ENCODE measurements around the gene SEMA3C.

Gene SEMA3C

GRCh38 chr7:80883154-80884025 lies 35.5 kb downstream of the SEMA3C start (continued):
- TF ChIP-seq, protein P1, sequence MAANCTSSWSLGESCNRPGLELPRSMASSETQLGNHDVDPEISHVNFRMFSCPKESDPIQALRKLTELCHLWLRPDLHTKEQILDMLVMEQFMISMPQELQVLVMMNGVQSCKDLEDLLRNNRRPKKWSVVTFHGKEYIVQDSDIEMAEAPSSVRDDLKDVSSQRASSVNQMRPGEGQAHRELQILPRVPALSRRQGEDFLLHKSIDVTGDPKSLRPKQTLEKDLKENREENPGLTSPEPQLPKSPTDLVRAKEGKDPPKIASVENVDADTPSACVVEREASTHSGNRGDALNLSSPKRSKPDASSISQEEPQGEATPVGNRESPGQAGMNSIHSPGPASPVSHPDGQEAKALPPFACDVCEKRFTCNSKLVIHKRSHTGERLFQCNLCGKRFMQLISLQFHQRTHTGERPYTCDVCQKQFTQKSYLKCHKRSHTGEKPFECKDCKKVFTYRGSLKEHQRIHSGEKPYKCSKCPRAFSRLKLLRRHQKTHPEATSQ (tag by site-specific recombination; IDR thresholded peaks at IDR 0.05): no peak
- no peak for TF ChIP-seq ZNF510 (tag by site-specific recombination; IDR thresholded peaks at IDR 0.05; ENCODE audit: insufficient replicate concordance)
- TF ChIP-seq FEZF1 (tag by site-specific recombination; IDR thresholded peaks at IDR 0.05): peak; percentile 98
- TF ChIP-seq ZNF423 (tag by site-specific recombination; IDR thresholded peaks at IDR 0.05): no peak
- no peak for TF ChIP-seq ZNF133 (tag by site-specific recombination; IDR thresholded peaks at IDR 0.05)
- peak; percentile 16; the same call in 1 of the 2 replicates for TF ChIP-seq ZNF449 (tag by site-specific recombination; IDR thresholded peaks at IDR 0.05)
- no peak for TF ChIP-seq ZNF23 (tag by site-specific recombination; IDR thresholded peaks at IDR 0.05; ENCODE audit: borderline replicate concordance)
- peak; percentile 58 for TF ChIP-seq ATF2 (tag by site-specific recombination; IDR thresholded peaks at IDR 0.05; ENCODE audit: low read depth)
- no peak for TF ChIP-seq ZNF114 (tag by site-specific recombination; IDR thresholded peaks at IDR 0.05)
- peak; percentile 66 for TF ChIP-seq ZNF341 (tag by site-specific recombination; IDR thresholded peaks at IDR 0.05; ENCODE audit: low read depth)
- TF ChIP-seq MEIS1 (CRISPR knock-in tag; IDR thresholded peaks at IDR 0.05; ENCODE audit: borderline replicate concordance): peak; percentile 71; the same call in 1 of the 2 replicates
- no peak for TF ChIP-seq ZNF19 (tag by site-specific recombination; IDR thresholded peaks at IDR 0.05; ENCODE audit: low read depth)
- TF ChIP-seq, protein P2, sequence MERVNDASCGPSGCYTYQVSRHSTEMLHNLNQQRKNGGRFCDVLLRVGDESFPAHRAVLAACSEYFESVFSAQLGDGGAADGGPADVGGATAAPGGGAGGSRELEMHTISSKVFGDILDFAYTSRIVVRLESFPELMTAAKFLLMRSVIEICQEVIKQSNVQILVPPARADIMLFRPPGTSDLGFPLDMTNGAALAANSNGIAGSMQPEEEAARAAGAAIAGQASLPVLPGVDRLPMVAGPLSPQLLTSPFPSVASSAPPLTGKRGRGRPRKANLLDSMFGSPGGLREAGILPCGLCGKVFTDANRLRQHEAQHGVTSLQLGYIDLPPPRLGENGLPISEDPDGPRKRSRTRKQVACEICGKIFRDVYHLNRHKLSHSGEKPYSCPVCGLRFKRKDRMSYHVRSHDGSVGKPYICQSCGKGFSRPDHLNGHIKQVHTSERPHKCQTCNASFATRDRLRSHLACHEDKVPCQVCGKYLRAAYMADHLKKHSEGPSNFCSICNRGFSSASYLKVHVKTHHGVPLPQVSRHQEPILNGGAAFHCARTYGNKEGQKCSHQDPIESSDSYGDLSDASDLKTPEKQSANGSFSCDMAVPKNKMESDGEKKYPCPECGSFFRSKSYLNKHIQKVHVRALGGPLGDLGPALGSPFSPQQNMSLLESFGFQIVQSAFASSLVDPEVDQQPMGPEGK (tag by site-specific recombination; IDR thresholded peaks at IDR 0.05): no peak; the same call in 1 of the 2 replicates
- no peak for TF ChIP-seq EGR2 (tag by site-specific recombination; IDR thresholded peaks at IDR 0.05; ENCODE audit: low read depth)
- TF ChIP-seq ZBTB48 (tag by site-specific recombination; IDR thresholded peaks at IDR 0.05): no peak
- no peak for TF ChIP-seq ZBTB11 (tag by site-specific recombination; conservative IDR thresholded peaks at IDR 0.05; ENCODE audit: low read depth)
- peak; percentile 98 for TF ChIP-seq ZNF24 (tag by site-specific recombination; IDR thresholded peaks at IDR 0.05)
- TF ChIP-seq ZNF558 (tag by site-specific recombination; IDR thresholded peaks at IDR 0.05): peak; percentile 68; the same call in 1 of the 2 replicates
- TF ChIP-seq ZNF274 (IDR thresholded peaks at IDR 0.05; ENCODE audit: low read length): no peak
- no peak for TF ChIP-seq ZNF274 (tag by site-specific recombination; IDR thresholded peaks at IDR 0.05; ENCODE audit: borderline replicate concordance)
- TF ChIP-seq ZBTB49 (tag by site-specific recombination; IDR thresholded peaks at IDR 0.05; ENCODE audit: low read depth): no peak
- 0 out of 2 replicates have a peak, but pooled peaks have one; percentile 19 for TF ChIP-seq GLI4 (tag by site-specific recombination; IDR thresholded peaks at IDR 0.05)
- TF ChIP-seq ZNF514 (tag by site-specific recombination; IDR thresholded peaks at IDR 0.05): no peak
- no peak; the same call in 1 of the 2 replicates for TF ChIP-seq ZNF398 (tag by site-specific recombination; IDR thresholded peaks at IDR 0.05)
